Measurements from ENCODE around the gene DLG1.

Gene DLG1

DNA sequence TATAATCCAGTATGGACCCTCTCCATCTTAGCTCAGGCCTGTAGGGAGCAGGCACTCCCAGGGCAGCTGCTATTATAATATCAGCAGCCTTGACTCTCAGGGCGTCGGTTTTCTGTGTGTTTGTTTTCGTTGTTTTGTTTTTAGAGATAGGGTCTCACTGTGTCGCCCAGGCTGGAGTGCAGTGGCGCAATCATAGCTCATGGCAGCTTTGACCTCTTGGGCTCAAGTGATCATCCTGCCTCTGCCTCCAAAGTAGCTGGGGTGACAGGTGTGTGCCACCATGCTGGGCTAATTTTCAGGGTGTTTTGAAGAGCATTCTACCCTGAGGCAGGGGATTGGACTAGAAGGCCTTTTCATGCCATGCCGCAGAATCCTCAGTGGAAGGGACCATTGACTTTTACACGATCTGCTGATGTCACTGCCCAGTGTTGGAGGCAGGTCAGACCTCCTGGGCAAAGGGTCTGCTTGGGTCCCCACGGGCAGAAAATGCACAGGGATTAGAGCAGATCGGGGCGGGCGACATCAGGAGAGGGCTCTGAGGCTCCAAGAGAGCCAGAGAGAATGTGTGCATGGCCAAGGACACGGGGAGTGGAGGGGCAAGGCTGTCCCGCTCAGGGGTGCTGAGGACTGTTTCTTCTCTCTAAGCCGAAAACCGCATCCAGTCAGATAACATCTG lies 276.5 kb downstream of the DLG1 start:
- H3K4me3 ChIP-seq (ENCODE audit: low read length) = no peak overlapping the region
- no peak for DNase-seq (ENCODE audit: low read depth, low spot score)
- no peaks in the 10 kb centered on the region for H3K9me3 ChIP-seq (ENCODE audit: control insufficient read depth, insufficient read depth, low read length)
- WGBS (ENCODE audit: insufficient coverage, insufficient read length) = no CpG with 5 or more reads among the region's 15 CpGs
- peaks cover 4% of the 10 kb centered on the region; the same call in 1 of the 2 replicates for H3K4me1 ChIP-seq (ENCODE audit: control insufficient read depth, insufficient read depth, low read length)
- H3K27ac ChIP-seq (ENCODE audit: low read length) = no peak overlapping the region
- no peaks in the 10 kb centered on the region for H3K27me3 ChIP-seq (ENCODE audit: control insufficient read depth, insufficient read depth, low read length)
- no peaks in the 10 kb centered on the region for H3K36me3 ChIP-seq (ENCODE audit: control insufficient read depth, insufficient read depth, low read length)

DNA sequence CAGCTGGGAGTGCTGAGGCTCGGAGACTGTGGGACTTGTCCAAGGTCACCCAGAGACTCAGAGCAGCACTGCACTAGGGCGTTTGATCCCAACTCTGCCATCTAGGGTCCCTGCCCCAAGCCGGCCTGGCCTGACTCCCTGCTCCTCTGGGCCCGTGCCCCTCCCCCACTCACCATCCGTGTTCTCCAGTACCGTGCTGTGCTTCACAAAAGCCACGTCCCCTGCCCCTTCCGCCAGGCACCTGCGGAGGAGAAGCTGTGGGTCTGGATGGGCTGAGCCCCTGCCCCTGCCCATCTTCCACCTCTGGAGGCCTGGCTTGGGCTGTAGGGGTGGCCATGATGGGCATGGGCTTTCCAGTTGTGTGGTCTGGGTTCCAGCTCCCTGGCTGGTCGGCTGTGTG lies 277.2 kb downstream of the DLG1 start:
- Histone ChIP-seq H3K36me3 (ENCODE audit: control insufficient read depth, insufficient read depth, low read length) (no peaks in the 10 kb centered on the region), H3K9me3 (ENCODE audit: control insufficient read depth, insufficient read depth, low read length) (no peaks in the 10 kb centered on the region), H3K27me3 (ENCODE audit: control insufficient read depth, insufficient read depth, low read length) (no peaks in the 10 kb centered on the region), H3K4me3 (ENCODE audit: low read length) (no peak overlapping the region), H3K4me1 (ENCODE audit: control insufficient read depth, insufficient read depth, low read length) (peaks cover 4% of the 10 kb centered on the region; the same call in 1 of the 2 replicates), H3K27ac (ENCODE audit: low read length) (no peak overlapping the region)
- WGBS (ENCODE audit: insufficient coverage, insufficient read length) = no CpG with 5 or more reads among the region's 10 CpGs
- no peak for DNase-seq (ENCODE audit: low read depth, low spot score)

DNA sequence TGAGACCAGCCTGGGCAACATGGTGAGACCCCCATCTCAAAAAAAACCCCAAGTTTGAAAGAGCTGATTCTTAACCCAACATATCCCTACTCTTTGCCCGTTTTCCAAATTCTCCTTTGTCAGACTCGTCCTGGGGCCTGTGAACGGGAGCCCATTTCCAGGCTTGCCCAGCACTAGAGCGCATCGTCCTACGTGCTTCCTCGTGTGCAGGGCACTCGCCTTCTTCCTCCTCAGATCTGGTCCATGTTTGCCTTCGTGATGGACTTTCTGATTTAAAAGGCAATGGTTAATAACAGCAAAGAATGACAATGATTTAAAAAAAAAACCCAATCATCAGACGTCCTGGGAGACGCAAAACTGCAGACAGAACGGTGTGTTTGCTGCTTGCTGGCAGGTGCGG lies 278.9 kb downstream of the DLG1 start:
- Histone ChIP-seq H3K4me1 (ENCODE audit: control insufficient read depth, insufficient read depth, low read length) (peaks cover 4% of the 10 kb centered on the region; the same call in 1 of the 2 replicates), H3K36me3 (ENCODE audit: control insufficient read depth, insufficient read depth, low read length) (no peaks in the 10 kb centered on the region), H3K4me3 (ENCODE audit: low read length) (no peak overlapping the region), H3K27ac (ENCODE audit: low read length) (no peak overlapping the region), H3K9me3 (ENCODE audit: control insufficient read depth, insufficient read depth, low read length) (no peaks in the 10 kb centered on the region), H3K27me3 (ENCODE audit: control insufficient read depth, insufficient read depth, low read length) (no peaks in the 10 kb centered on the region)
- WGBS (ENCODE audit: insufficient coverage, insufficient read length) = no CpG with 5 or more reads among the region's 13 CpGs
- DNase-seq (ENCODE audit: low read depth, low spot score) = no peak

DNA sequence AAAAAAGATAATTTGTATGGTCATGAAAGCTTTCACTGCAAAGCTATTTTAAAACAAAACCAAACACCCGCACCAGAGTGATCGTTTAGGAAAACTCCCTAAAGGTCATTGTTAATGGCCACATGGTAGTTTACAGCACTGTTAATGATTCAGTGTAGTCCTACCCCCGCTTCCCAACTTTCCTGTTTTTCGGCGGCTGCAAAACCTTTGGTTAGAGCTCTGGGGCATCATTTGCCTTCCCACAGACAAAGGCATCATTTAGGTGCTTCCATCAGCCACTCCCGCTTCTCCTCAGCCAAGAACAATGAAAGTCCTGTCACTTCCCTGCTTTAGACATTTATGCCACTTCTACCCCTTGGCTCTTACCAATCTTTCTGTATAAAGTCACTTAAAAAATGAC lies 279.4 kb downstream of the DLG1 start:
- no peaks in the 10 kb centered on the region for H3K27me3 ChIP-seq (ENCODE audit: control insufficient read depth, insufficient read depth, low read length)
- no peak overlapping the region for H3K4me3 ChIP-seq (ENCODE audit: low read length)
- no peaks in the 10 kb centered on the region for H3K9me3 ChIP-seq (ENCODE audit: control insufficient read depth, insufficient read depth, low read length)
- peaks cover 4% of the 10 kb centered on the region; the same call in 1 of the 2 replicates for H3K4me1 ChIP-seq (ENCODE audit: control insufficient read depth, insufficient read depth, low read length)
- no peak for DNase-seq (ENCODE audit: low read depth, low spot score)
- WGBS (ENCODE audit: insufficient coverage, insufficient read length) = no CpG with 5 or more reads among the region's 6 CpGs
- no peak overlapping the region for H3K27ac ChIP-seq (ENCODE audit: low read length)
- no peaks in the 10 kb centered on the region for H3K36me3 ChIP-seq (ENCODE audit: control insufficient read depth, insufficient read depth, low read length)

DNA sequence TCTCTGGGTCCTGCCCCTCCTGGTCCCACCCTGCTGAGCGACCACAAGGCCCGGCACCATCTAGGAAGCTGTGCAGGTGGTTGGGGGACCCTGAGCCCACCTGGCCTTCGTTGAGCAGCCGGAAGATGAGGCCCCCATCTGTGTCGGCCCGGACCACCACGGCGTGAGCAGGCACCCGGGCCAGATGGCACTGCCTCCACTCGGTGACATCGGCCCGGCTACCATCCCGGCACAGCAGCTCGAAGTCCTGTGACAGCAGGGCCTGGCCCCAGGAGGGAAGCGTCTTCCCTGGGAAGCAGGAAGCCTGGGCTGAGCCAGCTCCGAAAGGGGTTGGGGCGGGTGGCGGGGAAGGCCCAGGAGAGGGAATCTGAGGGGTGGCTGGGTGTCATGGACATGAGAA lies 281.4 kb downstream of the DLG1 start:
- no peaks in the 10 kb centered on the region for H3K36me3 ChIP-seq (ENCODE audit: control insufficient read depth, insufficient read depth, low read length)
- peaks cover 4% of the 10 kb centered on the region; the same call in 1 of the 2 replicates for H3K4me1 ChIP-seq (ENCODE audit: control insufficient read depth, insufficient read depth, low read length)
- H3K27me3 ChIP-seq (ENCODE audit: control insufficient read depth, insufficient read depth, low read length) = no peaks in the 10 kb centered on the region
- no peak overlapping the region for H3K4me3 ChIP-seq (ENCODE audit: low read length)
- H3K27ac ChIP-seq (ENCODE audit: low read length) = no peak overlapping the region
- WGBS (ENCODE audit: insufficient coverage, insufficient read length) = no CpG with 5 or more reads among the region's 18 CpGs
- H3K9me3 ChIP-seq (ENCODE audit: control insufficient read depth, insufficient read depth, low read length) = no peaks in the 10 kb centered on the region
- no peak for DNase-seq (ENCODE audit: low read depth, low spot score)

DNA sequence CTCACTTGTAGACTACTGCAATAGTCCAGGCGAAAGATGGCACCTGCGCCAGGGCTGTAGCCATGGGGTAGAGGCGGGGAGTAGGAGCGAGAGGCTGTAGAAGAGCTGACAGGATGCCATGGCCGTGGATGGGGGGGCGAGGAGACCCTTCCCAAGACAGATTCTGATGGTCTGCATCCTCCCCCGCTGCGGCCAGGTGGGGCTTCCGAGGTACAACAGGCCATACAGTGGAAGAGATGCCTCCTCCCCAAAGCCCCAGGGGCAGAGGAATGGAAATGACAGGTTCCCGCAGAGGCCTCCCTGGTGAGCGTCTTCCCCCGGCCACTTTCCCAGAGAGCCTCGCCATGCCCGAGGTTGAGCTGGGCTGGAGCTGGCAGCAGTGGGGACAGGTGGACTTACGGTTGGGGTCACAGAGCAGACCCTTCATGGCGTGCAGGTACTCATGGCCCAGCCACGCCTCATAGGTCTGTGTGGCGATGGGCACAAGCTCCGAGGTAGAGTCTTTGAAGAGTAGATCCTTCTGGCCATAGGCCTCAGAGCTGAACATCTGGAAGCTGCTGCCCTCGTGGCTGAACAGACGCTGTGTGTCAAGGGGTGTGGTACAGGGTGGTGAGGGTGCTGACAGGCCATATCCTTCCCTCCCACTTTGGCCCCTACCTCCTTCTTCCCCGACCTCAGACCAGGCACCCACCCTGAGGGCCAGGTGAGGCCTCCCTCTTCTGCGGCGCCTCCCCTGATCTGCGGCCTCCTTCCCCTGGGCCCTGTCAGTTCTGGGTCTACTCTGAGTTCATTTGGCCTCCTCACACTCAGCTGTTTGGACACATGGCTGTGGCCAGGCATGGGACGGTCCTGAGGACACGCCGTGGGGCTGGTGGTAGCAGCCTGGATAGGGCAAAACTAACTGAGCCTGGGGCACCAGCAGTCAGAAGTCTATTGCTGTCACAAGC lies 282.3 kb downstream of the DLG1 start:
- Histone ChIP-seq H3K4me3 (ENCODE audit: low read length) (no peak overlapping the region), H3K27me3 (ENCODE audit: control insufficient read depth, insufficient read depth, low read length) (no peaks in the 10 kb centered on the region), H3K27ac (ENCODE audit: low read length) (no peak overlapping the region), H3K9me3 (ENCODE audit: control insufficient read depth, insufficient read depth, low read length) (no peaks in the 10 kb centered on the region), H3K36me3 (ENCODE audit: control insufficient read depth, insufficient read depth, low read length) (no peaks in the 10 kb centered on the region), H3K4me1 (ENCODE audit: control insufficient read depth, insufficient read depth, low read length) (peaks cover under 1% of the 10 kb centered on the region; the same call in 1 of the 2 replicates)
- no CpG with 5 or more reads among the region's 28 CpGs for WGBS (ENCODE audit: insufficient coverage, insufficient read length)
- DNase-seq (ENCODE audit: low read depth, low spot score) = no peak

DNA sequence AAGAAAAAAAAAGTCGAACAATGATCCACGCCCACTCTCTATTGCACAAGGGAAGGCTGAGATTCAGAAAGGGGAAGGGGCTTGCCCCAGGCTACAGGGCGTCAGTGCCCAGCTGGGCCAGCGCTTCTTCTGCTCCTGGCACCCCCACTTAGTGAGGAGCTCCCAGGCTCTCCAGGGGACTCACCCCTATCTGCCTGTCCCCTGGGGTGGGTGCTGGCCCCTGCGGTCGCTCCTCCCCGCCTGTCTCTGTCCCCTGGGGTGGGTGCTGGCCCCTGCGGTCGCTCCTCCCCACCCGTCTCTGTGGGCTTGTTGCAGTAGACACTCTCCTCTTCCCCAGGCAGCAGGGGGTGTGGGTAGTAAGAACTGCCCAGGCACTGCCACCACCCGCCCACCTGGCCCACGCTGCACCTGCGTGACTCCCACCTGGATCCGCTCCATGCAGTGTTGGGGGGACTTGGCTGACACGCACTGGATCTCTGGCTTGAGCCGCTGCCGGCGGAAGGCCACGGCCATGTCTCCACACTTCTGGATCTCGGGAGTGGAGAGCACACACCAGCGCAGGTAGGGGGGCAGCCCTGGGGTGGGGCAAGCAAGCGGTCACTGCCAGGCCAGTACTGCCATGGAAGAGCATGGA lies 283.4 kb downstream of the DLG1 start:
- Histone ChIP-seq H3K9me3 (ENCODE audit: control insufficient read depth, insufficient read depth, low read length) (no peaks in the 10 kb centered on the region), H3K4me1 (ENCODE audit: control insufficient read depth, insufficient read depth, low read length) (no peaks in the 10 kb centered on the region), H3K27me3 (ENCODE audit: control insufficient read depth, insufficient read depth, low read length) (no peaks in the 10 kb centered on the region), H3K4me3 (ENCODE audit: low read length) (no peak overlapping the region), H3K27ac (ENCODE audit: low read length) (no peak overlapping the region), H3K36me3 (ENCODE audit: control insufficient read depth, insufficient read depth, low read length) (no peaks in the 10 kb centered on the region)
- no peak for DNase-seq (ENCODE audit: low read depth, low spot score)
- no CpG with 5 or more reads among the region's 22 CpGs for WGBS (ENCODE audit: insufficient coverage, insufficient read length)

DNA sequence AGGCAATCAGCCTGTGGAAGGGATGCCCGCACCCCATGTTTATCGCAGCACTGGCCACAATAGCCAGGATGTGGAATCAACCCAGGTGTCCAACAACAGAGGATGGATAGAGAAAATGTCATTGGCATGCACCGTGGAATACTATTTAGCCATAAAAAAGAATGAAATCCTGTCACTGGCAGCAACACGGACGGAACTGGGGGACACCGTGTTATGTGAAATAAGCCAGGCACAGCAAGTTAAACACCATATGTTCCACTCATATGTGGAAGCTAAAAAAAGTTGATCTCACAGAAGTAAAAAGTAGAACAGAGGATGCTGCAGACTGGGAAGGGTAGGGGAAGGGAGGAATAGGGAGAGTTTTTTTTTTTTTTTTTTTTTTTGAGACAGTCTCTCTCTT lies 284.4 kb downstream of the DLG1 start:
- Histone ChIP-seq H3K27me3 (ENCODE audit: control insufficient read depth, insufficient read depth, low read length) (no peaks in the 10 kb centered on the region), H3K27ac (ENCODE audit: low read length) (no peak overlapping the region), H3K4me3 (ENCODE audit: low read length) (no peak overlapping the region), H3K36me3 (ENCODE audit: control insufficient read depth, insufficient read depth, low read length) (no peaks in the 10 kb centered on the region), H3K9me3 (ENCODE audit: control insufficient read depth, insufficient read depth, low read length) (no peaks in the 10 kb centered on the region), H3K4me1 (ENCODE audit: control insufficient read depth, insufficient read depth, low read length) (no peaks in the 10 kb centered on the region)
- no CpG with 5 or more reads among the region's 6 CpGs for WGBS (ENCODE audit: insufficient coverage, insufficient read length)
- no peak for DNase-seq (ENCODE audit: low read depth, low spot score)

DNA sequence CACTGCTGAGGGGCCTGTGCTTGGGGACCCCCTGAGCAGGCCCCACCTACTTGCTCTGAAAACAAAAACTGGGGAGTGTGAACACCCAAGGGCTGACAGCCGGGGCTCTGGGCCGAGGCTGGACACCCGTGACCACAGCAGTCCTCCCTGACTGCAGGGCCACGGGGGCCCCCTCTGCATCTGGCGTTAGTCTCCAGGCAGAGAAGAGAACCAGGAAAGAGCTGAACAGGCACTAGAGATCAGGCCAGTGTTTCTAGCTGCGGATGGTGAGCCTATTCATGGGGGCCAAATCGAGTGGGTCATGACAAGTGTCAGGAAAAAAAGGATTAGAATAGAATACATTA lies 285.9 kb downstream of the DLG1 start:
- no peak for DNase-seq (ENCODE audit: low read depth, low spot score)
- Histone ChIP-seq H3K4me1 (ENCODE audit: control insufficient read depth, insufficient read depth, low read length) (no peaks in the 10 kb centered on the region), H3K9me3 (ENCODE audit: control insufficient read depth, insufficient read depth, low read length) (no peaks in the 10 kb centered on the region), H3K27ac (ENCODE audit: low read length) (no peak overlapping the region), H3K36me3 (ENCODE audit: control insufficient read depth, insufficient read depth, low read length) (no peaks in the 10 kb centered on the region), H3K27me3 (ENCODE audit: control insufficient read depth, insufficient read depth, low read length) (no peaks in the 10 kb centered on the region), H3K4me3 (ENCODE audit: low read length) (no peak overlapping the region)
- no CpG with 5 or more reads among the region's 7 CpGs for WGBS (ENCODE audit: insufficient coverage, insufficient read length)

DNA sequence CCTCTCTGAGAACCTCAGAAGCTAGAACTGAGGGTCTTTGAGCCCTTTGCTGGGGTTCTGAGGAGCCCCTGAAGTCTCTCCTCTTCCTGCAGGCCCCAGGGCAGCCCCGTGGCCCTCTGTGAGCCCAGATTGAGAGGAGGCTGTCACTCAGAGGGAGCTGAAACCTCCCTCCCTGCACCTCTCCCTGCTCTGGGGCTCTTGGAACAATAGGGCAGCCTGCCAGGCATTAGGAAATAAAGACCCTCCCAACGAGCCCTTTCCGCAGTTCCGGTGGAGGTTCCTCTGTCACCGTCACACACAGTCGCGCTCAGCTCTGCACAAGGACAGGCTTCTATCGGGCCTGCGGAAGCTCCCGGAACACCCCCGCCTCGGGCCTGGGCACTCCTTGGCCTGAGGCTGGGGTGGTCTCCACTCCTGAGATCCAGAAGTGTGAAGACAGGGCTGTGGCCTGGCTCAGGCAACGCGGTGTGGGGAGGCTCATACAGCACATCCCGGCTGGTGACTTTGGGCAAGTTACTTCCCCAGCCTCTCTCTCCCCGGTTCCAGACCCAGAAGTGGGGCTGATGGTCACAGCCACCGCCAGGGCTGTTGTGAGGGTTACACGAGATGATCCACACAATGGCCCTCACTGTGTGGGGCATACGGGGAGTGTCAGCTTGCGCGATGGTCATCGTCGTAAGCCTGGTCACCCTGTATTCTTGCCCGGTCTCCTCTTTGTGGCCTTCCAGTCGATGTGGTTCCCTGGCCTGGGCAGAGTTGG lies 286.5 kb downstream of the DLG1 start:
- WGBS (ENCODE audit: insufficient coverage, insufficient read length) = no CpG with 5 or more reads among the region's 25 CpGs
- Histone ChIP-seq H3K27ac (ENCODE audit: low read length) (no peak overlapping the region), H3K9me3 (ENCODE audit: control insufficient read depth, insufficient read depth, low read length) (no peaks in the 10 kb centered on the region), H3K36me3 (ENCODE audit: control insufficient read depth, insufficient read depth, low read length) (no peaks in the 10 kb centered on the region), H3K27me3 (ENCODE audit: control insufficient read depth, insufficient read depth, low read length) (no peaks in the 10 kb centered on the region), H3K4me3 (ENCODE audit: low read length) (no peak overlapping the region), H3K4me1 (ENCODE audit: control insufficient read depth, insufficient read depth, low read length) (no peaks in the 10 kb centered on the region)
- no peak for DNase-seq (ENCODE audit: low read depth, low spot score)
